GM18499 (cell line): Measurements from ENCODE around the gene SIGLEC7.
"Not testable (repeated sequence)": the region's sequence is repeated elsewhere in the genome, so short reads cannot be mapped to it uniquely, and the experiment has no call there.

Experiments
- ATAC-seq: cut with Tn5 transposase; IDR thresholded peaks from one replicate; pipeline ENCODE4 v1.9.1; 2021; ENCODE audit warnings: moderate number of reproducible peaks; ENCODE audit not compliant: insufficient read depth, unreplicated experiment

SIGLEC7 gene

GRCh38 chr19:51136851-51137551 is 5.1 kb upstream of the SIGLEC7 start:
- ATAC-seq, result no peak

DNA sequence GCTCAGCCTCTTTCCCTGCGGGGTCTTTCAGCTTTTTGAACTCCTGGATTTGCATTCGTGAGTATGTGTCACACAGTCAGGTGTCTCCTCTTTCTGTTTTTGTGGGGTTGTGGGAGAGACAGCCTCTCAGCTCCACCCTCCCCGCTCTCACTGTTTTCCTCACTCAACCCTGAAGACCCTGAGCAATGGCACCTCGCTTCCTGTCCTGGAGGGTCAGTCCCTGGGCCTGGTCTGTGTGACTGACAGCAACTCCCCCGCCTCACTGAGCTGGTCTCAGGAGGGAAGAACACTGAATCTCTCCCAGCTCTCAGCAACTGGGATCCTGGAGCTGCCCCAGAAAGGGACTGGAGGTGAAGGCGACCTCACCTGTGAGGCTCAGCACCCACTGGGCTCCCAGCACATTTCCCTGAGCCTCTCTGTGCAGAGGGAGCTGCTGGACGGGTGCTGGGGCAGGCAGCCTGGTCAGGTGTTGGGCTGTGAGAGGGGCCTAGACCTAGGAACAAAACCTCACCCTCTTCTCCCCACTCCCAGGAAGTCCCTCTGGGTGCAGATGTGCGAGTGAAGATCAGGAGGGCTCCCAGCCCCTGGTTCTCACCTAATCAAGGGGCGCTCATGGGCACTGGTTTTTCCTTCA is 4.2 kb upstream of the SIGLEC7 start:
- no peak for ATAC-seq

GRCh38 chr19:51138549-51138979 is 3.5 kb upstream of the SIGLEC7 start:
- ATAC-seq, result no peak

DNA sequence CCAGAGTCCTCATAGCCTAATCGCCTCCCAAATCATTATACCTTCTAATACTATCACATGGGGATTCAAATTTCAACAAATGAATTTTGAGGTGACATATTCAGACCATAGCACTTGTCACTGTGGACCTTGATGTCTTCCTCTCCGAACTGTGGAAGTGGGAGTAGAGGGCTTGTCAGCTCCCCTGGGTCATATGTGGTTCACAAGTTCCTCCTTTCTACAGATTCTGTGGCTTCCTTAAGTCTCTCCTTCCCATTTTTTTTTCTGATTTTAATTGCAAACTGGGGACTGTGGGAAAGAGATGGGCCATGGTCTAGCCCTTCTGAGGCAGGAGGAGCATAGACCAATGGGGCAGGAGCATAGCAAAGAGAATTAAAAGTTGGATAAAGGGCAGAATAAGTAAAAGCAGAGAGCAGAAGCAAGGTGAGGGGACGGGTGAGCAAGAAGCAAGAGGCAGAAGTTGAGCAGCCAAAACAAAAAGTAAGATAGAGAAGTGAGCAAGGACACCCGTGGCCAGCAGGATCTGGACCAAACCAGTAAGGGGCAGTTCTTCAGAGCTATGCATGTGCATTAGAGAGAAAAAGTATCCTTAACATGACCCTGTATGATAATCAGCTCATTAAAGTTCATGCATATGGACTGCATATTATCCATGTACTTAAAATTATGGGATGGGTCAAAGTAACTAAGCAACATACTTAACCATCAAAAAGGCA is 2.6 kb upstream of the SIGLEC7 start:
- ATAC-seq, result no peak

GRCh38 chr19:51140441-51140840 is 1.7 kb upstream of the SIGLEC7 start:
- no peak for ATAC-seq

- ATAC-seq, result no peak
Measured at GRCh38 chr19:51141181-51141580, 920 bp upstream of the SIGLEC7 start.

- not testable (repeated sequence) for ATAC-seq
Measured at GRCh38 chr19:51142809-51143475, 841 bp downstream of the SIGLEC7 start.

DNA sequence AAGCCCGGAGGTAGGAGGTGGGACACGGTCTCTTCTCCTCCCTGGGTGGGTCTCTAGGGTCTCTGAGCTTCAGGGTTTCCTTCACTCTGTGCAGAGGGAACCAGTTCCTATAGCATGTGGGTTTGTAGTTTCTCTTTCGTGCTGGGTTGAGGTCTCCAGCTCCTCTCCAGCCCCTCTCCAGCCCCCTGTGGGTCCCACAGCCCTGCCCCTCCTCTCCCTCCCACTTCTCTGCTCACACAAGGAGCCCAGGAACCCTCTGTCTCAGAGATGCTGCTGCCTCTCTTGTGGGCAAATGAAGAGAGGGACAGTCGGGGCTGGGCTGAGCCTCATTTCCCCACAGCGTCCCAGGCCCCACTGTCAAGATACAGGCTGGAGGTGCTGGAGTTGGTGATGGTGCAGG is 1.4 kb downstream of the SIGLEC7 start:
- no peak for ATAC-seq

GRCh38 chr19:51144482-51145045 is 2.5 kb downstream of the SIGLEC7 start:
- no peak for ATAC-seq

DNA sequence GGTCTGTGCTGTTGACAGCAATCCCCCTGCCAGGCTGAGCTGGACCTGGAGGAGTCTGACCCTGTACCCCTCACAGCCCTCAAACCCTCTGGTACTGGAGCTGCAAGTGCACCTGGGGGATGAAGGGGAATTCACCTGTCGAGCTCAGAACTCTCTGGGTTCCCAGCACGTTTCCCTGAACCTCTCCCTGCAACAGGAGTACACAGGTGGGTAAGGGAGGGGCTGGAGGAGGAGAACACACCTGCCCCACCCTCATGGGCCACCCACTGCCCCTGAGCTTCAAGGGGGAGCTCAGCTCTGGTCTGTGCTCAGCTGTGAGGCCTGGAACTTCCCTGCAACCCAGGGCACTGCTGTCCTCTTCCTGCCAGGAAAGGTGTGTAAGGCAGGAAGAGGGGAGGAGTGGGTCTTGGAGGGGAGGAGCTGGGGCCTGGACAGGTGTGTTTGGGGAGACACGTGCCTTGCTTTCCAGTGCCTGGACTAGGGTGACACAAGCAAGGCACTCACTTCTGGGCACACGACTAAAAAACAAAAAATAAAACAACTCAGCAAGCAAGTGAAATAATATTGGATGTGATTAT is 3.9 kb downstream of the SIGLEC7 start:
- ATAC-seq, result no peak

DNA sequence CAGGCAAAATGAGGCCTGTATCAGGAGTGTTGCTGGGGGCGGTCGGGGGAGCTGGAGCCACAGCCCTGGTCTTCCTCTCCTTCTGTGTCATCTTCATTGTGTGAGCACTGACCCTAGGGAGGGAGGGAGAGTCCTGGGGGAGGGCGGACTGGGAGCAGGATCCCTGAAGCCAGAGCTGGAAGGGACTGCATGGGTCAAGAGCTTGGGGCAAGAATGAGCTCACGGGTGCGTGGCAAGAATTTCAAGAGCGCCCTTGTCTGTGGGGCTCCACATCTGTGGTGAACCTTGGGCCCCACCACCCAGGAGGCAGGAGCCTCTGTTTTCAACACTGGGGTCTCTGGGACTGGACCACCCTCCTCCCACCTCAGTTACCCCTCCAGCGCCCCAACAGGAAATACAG is 4.7 kb downstream of the SIGLEC7 start:
- no peak for ATAC-seq

- no peak for ATAC-seq
Measured at GRCh38 chr19:51147663-51148062, 5.6 kb downstream of the SIGLEC7 start.

DNA sequence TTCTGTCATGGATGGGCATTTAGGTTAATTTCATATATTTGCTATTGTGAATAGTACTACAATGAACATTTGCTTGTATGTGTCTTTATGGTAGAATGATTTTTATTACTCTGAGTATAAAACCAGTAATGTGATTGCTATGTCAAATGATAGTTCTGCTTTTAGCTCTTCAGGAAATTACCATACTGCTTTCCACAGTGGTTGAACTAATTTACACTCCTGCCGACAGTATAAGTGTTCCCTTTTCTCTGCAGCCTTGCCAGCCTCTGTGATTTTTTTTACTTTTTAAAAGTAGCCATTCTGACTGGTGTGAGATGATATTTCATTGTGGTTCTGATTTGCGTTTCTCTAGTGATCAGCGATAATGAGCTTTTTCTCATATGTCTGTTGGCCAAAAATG is 6.5 kb downstream of the SIGLEC7 start:
- no peak for ATAC-seq

DNA sequence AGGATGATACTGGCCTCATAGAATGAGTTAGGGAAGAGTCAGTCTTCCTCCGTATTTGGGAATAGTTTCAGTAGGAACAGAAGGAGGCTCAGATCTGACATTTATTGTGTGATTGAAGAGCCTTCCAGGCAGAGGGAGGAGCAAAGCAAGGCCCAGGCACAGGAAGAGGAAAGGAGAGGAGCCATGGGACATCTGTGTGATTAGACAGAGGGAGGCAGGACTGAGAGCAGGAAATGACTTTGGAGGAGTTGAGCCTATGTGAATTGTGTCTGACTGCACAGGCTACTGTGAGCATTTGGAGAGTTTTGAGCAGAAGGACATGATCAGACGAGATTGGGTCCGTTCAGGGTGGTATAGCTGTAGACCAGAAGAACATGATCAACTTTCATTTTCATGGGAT is 8.5 kb downstream of the SIGLEC7 start:
- ATAC-seq, result no peak

DNA sequence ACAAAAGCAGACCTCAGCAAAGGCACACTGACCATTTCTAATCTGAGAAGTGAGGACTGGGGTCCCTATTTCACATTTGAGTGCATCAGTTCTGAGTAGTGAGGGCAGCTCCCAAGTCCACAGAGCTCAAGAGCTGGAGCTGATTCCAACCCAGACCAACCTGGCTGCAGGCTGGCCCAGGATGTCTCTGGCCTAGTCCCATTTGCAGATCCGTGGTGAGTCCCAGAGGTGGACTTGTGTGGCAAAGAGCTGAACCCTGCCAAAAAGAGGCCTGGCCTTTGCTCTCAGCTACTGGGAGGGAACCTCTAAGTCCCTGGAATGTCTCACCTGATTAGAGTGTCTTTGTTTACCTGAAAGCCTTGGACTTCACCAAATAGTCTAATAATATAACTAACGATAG is 14.6 kb downstream of the SIGLEC7 start:
- no peak for ATAC-seq

DNA sequence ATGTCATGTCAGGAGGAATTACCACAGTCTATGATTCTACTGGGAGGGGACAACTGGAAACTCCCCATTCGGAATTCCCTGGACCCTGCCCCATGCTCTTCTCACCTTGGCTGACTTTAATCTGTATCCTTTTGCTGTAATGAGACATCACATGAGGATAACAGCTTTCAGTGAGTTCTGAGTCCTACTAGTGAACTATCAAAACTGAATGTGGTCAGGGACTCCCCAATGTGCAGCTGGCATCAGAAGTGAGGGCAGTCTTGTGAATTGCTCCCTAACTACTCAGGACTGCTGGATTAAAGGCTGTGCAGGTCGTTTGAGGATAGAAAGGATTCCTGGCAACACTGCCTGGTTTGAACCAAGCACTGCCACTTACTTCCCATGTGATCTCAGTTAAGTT is 15.2 kb downstream of the SIGLEC7 start:
- no peak for ATAC-seq

DNA sequence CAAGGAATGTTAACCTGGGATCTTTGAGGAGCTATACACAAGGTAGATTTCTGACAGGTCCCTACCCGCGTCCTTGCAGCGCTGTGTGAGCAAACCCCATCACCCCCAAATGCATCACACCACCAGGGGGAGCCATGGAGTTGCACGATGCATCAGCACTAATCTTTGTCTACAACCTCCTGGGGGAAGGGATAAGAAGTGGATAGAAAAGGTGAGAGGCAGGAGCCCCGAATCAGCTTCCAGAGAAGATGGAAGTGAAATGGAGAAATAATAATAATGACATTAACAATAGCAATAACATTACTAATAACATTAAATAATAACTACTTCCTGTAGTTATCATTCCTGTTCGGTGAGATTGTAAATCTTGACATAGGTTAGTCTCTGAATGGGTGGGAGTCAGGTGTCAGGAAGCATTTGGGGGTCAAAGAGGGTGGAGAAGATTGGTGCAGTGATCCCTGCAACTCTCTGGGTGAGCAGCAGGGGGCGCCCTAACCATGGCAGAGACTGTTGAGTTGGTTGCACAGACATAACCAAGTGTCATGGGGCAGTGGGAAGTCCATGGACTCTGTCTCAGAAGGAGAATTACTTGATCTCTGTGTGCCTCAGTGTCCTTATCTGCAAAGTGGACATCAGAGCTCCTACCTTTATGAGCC is 16.5 kb downstream of the SIGLEC7 start:
- ATAC-seq, result no peak

DNA sequence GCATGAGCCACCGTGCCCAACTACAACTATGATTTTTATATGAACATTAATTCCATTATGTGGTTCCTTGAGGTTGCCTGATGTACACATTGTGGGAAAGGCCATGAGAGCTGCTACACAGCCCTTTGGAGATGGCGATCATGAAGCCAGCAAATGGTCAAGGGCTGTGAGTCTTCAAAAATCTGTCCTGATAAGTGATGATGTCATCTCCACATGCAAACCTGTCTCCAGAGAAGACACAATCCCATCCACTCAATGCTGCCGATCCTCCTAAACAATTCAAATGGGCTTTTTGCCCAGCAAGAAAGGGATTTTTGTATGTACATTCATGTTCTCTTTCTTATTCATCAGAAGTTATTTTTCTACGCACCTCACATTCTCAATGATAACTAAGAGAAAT is 17.6 kb downstream of the SIGLEC7 start:
- no peak for ATAC-seq

DNA sequence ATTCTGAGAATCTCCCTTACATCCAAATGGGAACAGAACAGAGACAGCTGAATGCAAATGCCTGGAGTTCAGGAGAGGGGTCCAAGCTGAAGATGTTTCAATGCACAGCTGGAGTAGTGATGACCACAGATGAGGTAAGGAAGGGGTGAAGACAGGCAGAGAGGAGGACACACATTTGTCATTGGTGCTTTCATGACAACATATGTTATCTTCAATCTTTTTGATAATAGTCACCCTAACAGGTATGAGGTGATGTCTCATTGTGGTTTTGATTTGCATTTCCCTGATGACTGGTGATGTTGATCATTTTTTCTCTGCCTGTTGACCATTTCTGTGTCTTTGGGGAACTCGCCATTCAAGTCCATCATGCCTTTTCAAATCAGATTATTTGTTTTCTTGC is 19.2 kb downstream of the SIGLEC7 start:
- ATAC-seq, result no peak
